ENCODE measurements around the gene LRMDA. TPM values are rescaled to one million over a fixed set of nuclear protein-coding genes. Genes with fewer than 3 reads are reported as not detected.

LRMDA gene
- total RNA-seq, 4 donors from 2014 or later, result 1.4 to 23.1 (median 3.6) TPM

- TF ChIP-seq, protein P1, sequence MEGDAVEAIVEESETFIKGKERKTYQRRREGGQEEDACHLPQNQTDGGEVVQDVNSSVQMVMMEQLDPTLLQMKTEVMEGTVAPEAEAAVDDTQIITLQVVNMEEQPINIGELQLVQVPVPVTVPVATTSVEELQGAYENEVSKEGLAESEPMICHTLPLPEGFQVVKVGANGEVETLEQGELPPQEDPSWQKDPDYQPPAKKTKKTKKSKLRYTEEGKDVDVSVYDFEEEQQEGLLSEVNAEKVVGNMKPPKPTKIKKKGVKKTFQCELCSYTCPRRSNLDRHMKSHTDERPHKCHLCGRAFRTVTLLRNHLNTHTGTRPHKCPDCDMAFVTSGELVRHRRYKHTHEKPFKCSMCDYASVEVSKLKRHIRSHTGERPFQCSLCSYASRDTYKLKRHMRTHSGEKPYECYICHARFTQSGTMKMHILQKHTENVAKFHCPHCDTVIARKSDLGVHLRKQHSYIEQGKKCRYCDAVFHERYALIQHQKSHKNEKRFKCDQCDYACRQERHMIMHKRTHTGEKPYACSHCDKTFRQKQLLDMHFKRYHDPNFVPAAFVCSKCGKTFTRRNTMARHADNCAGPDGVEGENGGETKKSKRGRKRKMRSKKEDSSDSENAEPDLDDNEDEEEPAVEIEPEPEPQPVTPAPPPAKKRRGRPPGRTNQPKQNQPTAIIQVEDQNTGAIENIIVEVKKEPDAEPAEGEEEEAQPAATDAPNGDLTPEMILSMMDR (IDR thresholded peaks at IDR 0.05), result no peak
- TF ChIP-seq POLR2A (IDR thresholded peaks at IDR 0.05), result no peak
- no peaks in the 10 kb centered on the region for H3K9me3 ChIP-seq
- no peaks in the 10 kb centered on the region for H3K36me3 ChIP-seq
- no peak overlapping the region for H3K4me3 ChIP-seq
- H3K27me3 ChIP-seq, result no peaks in the 10 kb centered on the region
- no peak for DNase-seq
- peaks cover 0 to 8% (median 0%) of the 10 kb centered on the region in 4 donors for H3K4me1 ChIP-seq
- no peak overlapping the region for H3K27ac ChIP-seq
Observed at GRCh38 chr10:75663947-75664664, 232.7 kb downstream of the LRMDA start.

DNA sequence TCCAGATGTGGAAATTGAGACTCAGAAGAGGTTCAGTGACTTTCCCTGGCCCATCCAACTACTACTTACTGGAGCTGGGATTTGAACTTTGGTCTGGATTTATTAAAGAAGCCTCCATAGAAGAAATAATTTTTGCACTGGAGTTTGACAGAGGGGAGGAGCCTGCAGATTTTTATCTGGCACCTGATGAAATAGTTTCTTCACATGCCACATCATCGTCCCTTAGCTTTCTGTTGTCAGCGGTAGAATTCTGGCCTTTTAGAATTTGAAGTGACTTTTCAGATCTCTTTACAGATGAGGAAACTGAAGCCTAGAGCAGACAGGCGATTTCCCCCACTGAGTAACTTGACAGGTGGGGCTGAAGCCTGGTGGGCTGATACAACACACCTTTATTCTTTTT is 233.5 kb downstream of the LRMDA start:
- TF ChIP-seq, protein P1 (IDR thresholded peaks at IDR 0.05), result no peak
- no peak for TF ChIP-seq POLR2A (IDR thresholded peaks at IDR 0.05)
- Histone ChIP-seq H3K27ac (no peak overlapping the region), H3K4me1 (peaks cover 0 to 8% (median 0%) of the 10 kb centered on the region in 4 donors), H3K27me3 (no peaks in the 10 kb centered on the region), H3K4me3 (no peak overlapping the region), H3K36me3 (no peaks in the 10 kb centered on the region), H3K9me3 (no peaks in the 10 kb centered on the region)
- no peak for DNase-seq

DNA sequence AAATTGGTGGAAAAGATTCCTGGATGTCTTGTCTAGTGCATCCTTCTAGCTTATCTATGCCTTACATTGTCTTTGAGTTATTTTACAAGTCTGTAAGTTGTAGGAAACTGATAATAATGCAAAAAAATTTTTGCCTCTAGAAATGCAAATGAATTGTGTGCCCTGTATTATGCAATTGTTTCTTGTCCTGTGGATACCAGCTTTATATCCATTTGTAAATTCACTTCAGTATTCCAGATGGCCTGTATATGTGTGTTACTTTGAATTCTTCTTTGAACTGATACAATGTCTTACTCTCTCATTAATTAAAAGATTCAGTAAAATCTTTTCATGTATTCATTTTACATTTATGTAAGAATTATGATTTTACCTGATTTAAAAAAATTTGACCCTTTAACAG is 234.3 kb downstream of the LRMDA start:
- DNase-seq, result no peak
- TF ChIP-seq, protein P1 (IDR thresholded peaks at IDR 0.05), result no peak
- no peak for TF ChIP-seq POLR2A (IDR thresholded peaks at IDR 0.05)
- no peak overlapping the region for H3K27ac ChIP-seq
- H3K36me3 ChIP-seq, result no peaks in the 10 kb centered on the region
- H3K4me3 ChIP-seq, result no peak overlapping the region
- no peaks in the 10 kb centered on the region for H3K9me3 ChIP-seq
- H3K4me1 ChIP-seq, result peaks cover 0 to 2% (median 0%) of the 10 kb centered on the region in 4 donors
- no peaks in the 10 kb centered on the region for H3K27me3 ChIP-seq

DNA sequence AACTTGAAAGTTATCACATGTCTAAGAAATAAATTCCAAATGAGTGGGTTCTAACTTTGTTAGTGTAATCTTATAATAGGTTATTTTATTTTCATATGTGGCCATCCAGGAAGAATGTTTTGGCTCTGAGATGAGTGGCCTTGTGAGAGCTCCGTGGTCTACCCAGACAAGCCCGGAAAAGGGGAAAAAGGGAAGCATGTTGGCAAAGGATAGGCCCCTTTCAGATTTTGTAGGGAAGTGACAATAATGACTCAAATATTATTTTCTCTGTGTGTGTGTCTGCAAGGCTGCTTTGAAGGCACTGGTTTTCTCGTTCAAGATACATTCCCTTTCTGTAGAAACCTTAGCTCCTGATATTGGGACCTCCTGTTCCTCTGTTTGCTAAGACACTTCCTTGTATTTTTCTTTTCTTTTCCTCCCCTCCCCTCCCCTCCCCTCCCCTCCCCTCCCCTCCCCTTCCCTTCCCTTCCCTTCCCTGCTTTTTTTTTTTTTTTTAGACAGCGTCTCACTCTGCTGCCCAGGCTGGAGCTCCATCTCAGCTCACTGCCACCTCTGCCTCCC is 240.8 kb downstream of the LRMDA start:
- TF ChIP-seq, protein P1 (IDR thresholded peaks at IDR 0.05), result no peak
- TF ChIP-seq POLR2A (IDR thresholded peaks at IDR 0.05), result no peak
- H3K27ac ChIP-seq, result no peak overlapping the region

DNA sequence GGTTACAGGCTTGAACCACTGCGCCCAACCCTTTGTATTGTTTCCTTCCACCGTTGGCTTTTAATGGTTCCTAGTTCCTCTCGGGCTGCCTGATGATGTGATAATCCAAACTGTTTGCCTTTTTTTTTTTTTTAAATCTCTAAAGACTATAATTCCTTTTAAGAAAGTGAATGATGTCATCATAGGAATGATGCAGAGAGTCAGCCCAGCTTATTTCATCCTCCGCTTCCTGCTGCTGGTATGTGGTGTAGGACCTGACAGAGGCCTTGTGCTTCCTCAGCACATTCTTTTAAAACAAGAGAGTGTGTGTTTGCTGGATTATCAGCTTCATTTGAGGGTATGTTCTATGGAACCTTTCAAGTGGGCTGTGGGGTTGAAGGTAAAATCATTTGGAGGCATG is 241.4 kb downstream of the LRMDA start:
- Histone ChIP-seq H3K4me3 (no peak overlapping the region), H3K9me3 (no peaks in the 10 kb centered on the region), H3K4me1 (no peaks in the 10 kb centered on the region), H3K36me3 (no peaks in the 10 kb centered on the region), H3K27ac (no peak overlapping the region), H3K27me3 (no peaks in the 10 kb centered on the region)
- TF ChIP-seq, protein P1 (IDR thresholded peaks at IDR 0.05), result no peak
- TF ChIP-seq POLR2A (IDR thresholded peaks at IDR 0.05), result no peak
- DNase-seq, result no peak

More for the DNA sequence above, 240.8 kb downstream of the LRMDA start:
- Histone ChIP-seq H3K36me3 (no peaks in the 10 kb centered on the region), H3K9me3 (no peaks in the 10 kb centered on the region), H3K4me3 (no peak overlapping the region), H3K4me1 (no peaks in the 10 kb centered on the region), H3K27me3 (no peaks in the 10 kb centered on the region)
- no peak for DNase-seq
